ENCODE data around the gene INKA2.

DNA sequence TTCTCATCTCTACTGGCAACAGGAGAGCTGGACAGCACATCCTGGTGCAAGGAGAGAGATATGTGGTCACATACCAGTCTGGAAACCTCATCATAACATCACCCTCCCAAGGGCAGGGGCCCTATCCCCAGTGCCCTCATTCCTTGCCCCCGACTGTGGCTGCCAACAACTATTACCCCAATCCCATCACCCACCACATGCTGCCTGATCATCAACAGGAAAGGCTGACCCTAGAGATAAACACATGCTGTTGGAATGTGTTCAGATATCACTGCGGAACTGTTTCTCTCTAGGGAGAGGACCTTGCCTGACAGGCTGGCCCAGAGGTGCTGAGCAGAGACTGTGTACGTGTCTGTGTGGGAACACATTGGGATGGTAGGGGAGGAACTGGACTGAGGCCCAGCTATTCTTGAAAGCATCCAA, 4.5 kb upstream of the INKA2 start:
- no peak for TF ChIP-seq POLR2A (IDR thresholded peaks at IDR 0.05)
- TF ChIP-seq, protein P1, sequence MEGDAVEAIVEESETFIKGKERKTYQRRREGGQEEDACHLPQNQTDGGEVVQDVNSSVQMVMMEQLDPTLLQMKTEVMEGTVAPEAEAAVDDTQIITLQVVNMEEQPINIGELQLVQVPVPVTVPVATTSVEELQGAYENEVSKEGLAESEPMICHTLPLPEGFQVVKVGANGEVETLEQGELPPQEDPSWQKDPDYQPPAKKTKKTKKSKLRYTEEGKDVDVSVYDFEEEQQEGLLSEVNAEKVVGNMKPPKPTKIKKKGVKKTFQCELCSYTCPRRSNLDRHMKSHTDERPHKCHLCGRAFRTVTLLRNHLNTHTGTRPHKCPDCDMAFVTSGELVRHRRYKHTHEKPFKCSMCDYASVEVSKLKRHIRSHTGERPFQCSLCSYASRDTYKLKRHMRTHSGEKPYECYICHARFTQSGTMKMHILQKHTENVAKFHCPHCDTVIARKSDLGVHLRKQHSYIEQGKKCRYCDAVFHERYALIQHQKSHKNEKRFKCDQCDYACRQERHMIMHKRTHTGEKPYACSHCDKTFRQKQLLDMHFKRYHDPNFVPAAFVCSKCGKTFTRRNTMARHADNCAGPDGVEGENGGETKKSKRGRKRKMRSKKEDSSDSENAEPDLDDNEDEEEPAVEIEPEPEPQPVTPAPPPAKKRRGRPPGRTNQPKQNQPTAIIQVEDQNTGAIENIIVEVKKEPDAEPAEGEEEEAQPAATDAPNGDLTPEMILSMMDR (IDR thresholded peaks at IDR 0.05): no peak

Measured in body of pancreas (tissue), 4 donors.